GM12891 (cell line): ENCODE results near the gene PRDM16.

Experiments
- POLR2A ChIP-seq: IDR thresholded peaks from 2 replicates; pipeline ENCODE4 v1.6.1; 2011; ENCODE audit warnings: low read depth, low read length, control low read depth
- SPI1 ChIP-seq: IDR thresholded peaks from 2 replicates; pipeline ENCODE4 v1.6.1; 2011; ENCODE audit warnings: low read depth, low read length, control low read depth

- TF ChIP-seq POLR2A (no peak), SPI1 (no peak)
Observed at GRCh38 chr1:3243304-3243703, 174.3 kb downstream of the PRDM16 start.
